H1 (cell line): ENCODE results near the gene FRAT2.

Experiments
- ASH2L ChIP-seq: fragments of 200-600, 300-600 bp; sonication (generic); IDR thresholded peaks from one replicate; pipeline ENCODE4 v1.7.1; 2017; ENCODE audit warnings: low read length
- CHD2 ChIP-seq: IDR thresholded peaks from 2 replicates; pipeline ENCODE4 v1.6.1; 2012; ENCODE audit warnings: low read length, improper control_type of control experiment
- CTCF ChIP-seq, 3 experiments: IDR thresholded peaks; 1 replicate in 2 of 3; 2 replicates in 1 of 3; pipeline versions ENCODE4 v1.5.1 to v1.6.1; 2011; ENCODE audit warnings: low read length in 3 of 3, mild to moderate bottlenecking in 3 of 3, inconsistent platforms in 2 of 3, low read depth in 1 of 3, moderate library complexity in 1 of 3; ENCODE audit not compliant: insufficient read depth in 1 of 3; ENCODE audit errors: control extremely low read depth in 1 of 3
- EGR1 ChIP-seq: IDR thresholded peaks from 2 replicates; pipeline ENCODE4 v1.6.1; 2011; ENCODE audit warnings: low read depth, low read length, borderline replicate concordance
- EP300 ChIP-seq, 2 experiments: IDR thresholded peaks; 1 replicate in 1 of 2; 2 replicates in 1 of 2; pipeline ENCODE4 v1.6.1; 2011 to 2012; ENCODE audit warnings: low read depth in 2 of 2, low read length in 2 of 2, mild to moderate bottlenecking in 2 of 2, borderline replicate concordance in 1 of 2, inconsistent platforms in 1 of 2, moderate library complexity in 1 of 2
- HDAC2 ChIP-seq, 2 experiments: fragments of 300-600 bp in 1 of 2; sonication (generic) in 1 of 2; IDR thresholded peaks; 2 replicates each; pipeline ENCODE4 v1.6.1; 2011 to 2012; ENCODE audit warnings: low read depth in 2 of 2, low read length in 2 of 2, mild to moderate bottlenecking in 2 of 2, moderate library complexity in 2 of 2, borderline replicate concordance in 1 of 2, inconsistent platforms in 1 of 2
- MAX ChIP-seq: IDR thresholded peaks from 2 replicates; pipeline ENCODE4 v1.6.1; 2012; ENCODE audit warnings: inconsistent platforms
- POLR2A ChIP-seq, 2 experiments: IDR thresholded peaks; 1 replicate in 1 of 2; 2 replicates in 1 of 2; pipeline ENCODE4 v1.6.1; 2011; ENCODE audit warnings: low read depth in 2 of 2, low read length in 2 of 2, mild to moderate bottlenecking in 2 of 2; ENCODE audit errors: control extremely low read depth in 1 of 2
- RFX5 ChIP-seq: IDR thresholded peaks from 2 replicates; pipeline ENCODE4 v1.6.1; 2011; ENCODE audit warnings: low read depth, low read length, improper control_type of control experiment, borderline replicate concordance
- SIN3A ChIP-seq, 2 experiments: IDR thresholded peaks in 1 of 2; conservative IDR thresholded peaks in 1 of 2; 2 replicates each; pipeline ENCODE4 v1.6.1; 2011 to 2012; ENCODE audit warnings: low read length in 2 of 2, improper control_type of control experiment in 1 of 2, low read depth in 1 of 2, mild to moderate bottlenecking in 1 of 2
- SIX5 ChIP-seq: IDR thresholded peaks from 2 replicates; pipeline ENCODE4 v1.6.1; 2011; ENCODE audit warnings: mild to moderate bottlenecking, low read depth, low read length
- SP2 ChIP-seq: IDR thresholded peaks from 2 replicates; pipeline ENCODE4 v1.6.1; 2012; ENCODE audit warnings: mild to moderate bottlenecking, low read length, inconsistent platforms
- TAF7 ChIP-seq: optimal IDR thresholded peaks from 2 replicates; pipeline ENCODE3; 2011; ENCODE audit warnings: low read depth, mild to moderate bottlenecking, inconsistent platforms, low read length, moderate library complexity, borderline replicate concordance
- TCF12 ChIP-seq: IDR thresholded peaks from 2 replicates; pipeline ENCODE4 v1.6.1; 2011; ENCODE audit warnings: low read depth, mild to moderate bottlenecking, low read length

- TF ChIP-seq CTCF (IDR thresholded peaks at IDR 0.05; ENCODE audit: control extremely low read depth in 1 of 3, insufficient read depth in 1 of 3, low read depth in 1 of 3, low read length in 3 of 3): peak; percentile 35 to 49 (median 37)
- no peak for TF ChIP-seq ASH2L
- no peak for TF ChIP-seq HDAC2 (IDR thresholded peaks at IDR 0.05; ENCODE audit: borderline replicate concordance in 1 of 2, low read depth in 2 of 2, low read length in 2 of 2)
- TF ChIP-seq POLR2A (IDR thresholded peaks at IDR 0.05; ENCODE audit: control extremely low read depth in 1 of 2, low read depth in 2 of 2, low read length in 2 of 2): no peak; a peak in 2 of 3 replicates
- TF ChIP-seq CHD2: no peak
- TF ChIP-seq TCF12: no peak
- no peak for TF ChIP-seq SIX5
- no peak for TF ChIP-seq TAF7
- no peak for TF ChIP-seq MAX
- TF ChIP-seq SIN3A (conservative IDR thresholded peaks at IDR 0.05 in 1 of 2, IDR thresholded peaks at IDR 0.05 in 1 of 2; ENCODE audit: low read depth in 1 of 2, low read length in 2 of 2): no peak; a peak in 1 of 4 replicates
- TF ChIP-seq EGR1: no peak
- no peak for TF ChIP-seq EP300 (IDR thresholded peaks at IDR 0.05; ENCODE audit: borderline replicate concordance in 1 of 2, low read depth in 2 of 2, low read length in 2 of 2)
- TF ChIP-seq RFX5: no peak
- no peak for TF ChIP-seq SP2
These were observed 1.3 kb downstream of the FRAT2 start for GRCh38 chr10:97333351-97333600.
